ENCODE measurements around the gene NEMF. TPM values are rescaled to one million over a fixed set of nuclear protein-coding genes. Genes with fewer than 3 reads are reported as not detected.
"Not testable (repeated sequence)": the region's sequence is repeated elsewhere in the genome, so short reads cannot be mapped to it uniquely, and the experiment has no call there.

NEMF gene
- total RNA-seq, 1 donor from 2014 or later = 145 TPM

DNA sequence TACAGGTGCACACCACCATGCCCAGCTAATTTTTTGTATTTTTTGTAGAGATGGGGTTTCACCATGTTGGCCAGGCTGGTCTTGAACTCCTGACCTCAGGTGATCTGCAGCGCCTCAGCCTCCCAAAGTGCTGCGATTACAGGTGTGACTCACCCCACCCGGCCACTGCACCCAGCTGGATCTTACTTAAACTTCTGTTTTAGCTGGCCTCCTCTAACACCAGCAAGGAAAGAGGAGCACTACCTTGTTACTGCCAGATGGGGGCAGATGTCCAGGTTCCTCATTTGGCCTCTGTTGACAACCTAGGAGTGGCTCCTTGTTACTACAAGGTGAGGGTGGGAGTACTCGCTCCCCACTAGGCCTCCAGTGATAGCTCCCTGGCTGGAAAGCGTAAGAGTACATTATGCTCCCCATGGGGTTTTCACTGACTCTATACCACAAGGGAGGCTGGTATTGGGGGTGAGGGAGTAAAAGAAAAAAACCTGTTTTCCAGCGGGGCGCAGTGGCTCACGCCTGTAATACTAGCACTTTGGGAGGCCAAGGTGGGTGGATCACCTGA, 27.1 kb upstream of the NEMF start:
- no peak for DNase-seq

DNA sequence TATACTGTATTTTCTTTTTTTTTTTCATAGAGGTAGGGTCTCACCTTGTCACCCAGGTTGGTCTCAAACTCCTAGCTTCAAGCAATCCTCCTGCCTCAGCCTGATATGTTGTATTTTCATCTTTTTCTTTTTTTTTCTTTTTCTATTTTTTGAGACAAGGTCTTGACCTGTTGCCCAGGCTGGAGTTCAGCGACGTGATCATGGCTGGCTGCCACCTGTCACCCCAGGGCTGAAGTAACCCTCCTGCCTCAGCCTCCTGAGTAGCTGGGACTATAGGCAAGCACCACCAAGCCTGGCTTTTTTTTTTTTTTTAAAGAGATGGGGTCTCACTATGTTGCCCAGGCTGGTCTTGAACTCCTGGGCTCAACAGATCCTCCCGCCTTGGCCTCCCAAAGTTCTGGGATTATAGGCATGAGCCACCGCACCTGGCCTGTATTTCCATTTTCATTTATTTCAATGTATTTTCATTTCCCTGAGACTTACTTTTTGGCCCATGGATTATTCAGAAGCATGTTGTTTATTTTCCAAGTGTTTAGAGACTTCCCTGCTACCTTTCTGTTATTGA, 24.1 kb upstream of the NEMF start:
- no peak for DNase-seq

DNA sequence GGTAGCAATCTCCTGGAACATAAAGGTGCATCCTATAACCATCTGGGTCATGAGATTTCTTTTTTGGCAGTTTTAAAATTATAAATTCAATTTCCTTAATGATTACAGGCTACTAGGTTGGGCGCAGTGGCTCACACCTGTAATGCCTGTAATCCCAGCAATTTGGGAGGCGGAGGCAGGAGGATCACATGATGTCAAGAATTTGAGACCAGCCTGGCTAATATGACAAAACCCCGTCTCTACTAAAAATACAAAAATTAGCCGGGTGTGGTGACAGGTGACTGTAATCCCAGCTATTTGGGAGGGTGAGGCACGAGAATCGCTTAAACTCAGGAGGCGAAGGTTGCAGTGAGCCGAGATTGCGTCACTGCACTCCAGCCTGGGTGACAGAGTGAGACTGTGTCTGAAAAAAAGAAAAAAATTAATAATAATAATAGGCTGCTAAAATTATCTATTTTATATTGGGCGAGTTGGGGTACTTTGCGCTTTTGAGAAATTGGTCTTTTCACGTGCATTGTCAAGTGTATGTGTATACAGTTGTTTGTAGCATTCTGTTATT, 23.1 kb upstream of the NEMF start:
- no peak for DNase-seq

DNA sequence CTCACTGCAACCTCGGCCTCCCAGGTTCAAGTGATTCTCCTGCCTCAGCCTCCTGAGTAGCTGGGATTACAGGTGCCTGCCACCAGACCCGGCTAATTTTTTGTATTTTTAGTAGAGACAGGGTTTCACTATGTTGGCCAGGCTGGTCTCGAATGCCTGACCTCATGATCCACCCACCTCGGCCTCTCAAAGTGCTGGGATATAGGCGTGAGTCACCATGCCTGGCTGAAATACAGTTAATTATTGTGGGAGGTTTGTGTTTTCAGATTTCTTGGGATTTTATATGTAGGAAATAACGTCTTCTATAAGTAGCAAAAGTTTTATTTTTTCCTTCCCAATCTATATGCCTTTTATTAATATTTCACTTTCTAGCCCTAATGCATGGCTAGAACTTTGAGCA, 21.0 kb upstream of the NEMF start:
- not testable (repeated sequence) for DNase-seq

DNA sequence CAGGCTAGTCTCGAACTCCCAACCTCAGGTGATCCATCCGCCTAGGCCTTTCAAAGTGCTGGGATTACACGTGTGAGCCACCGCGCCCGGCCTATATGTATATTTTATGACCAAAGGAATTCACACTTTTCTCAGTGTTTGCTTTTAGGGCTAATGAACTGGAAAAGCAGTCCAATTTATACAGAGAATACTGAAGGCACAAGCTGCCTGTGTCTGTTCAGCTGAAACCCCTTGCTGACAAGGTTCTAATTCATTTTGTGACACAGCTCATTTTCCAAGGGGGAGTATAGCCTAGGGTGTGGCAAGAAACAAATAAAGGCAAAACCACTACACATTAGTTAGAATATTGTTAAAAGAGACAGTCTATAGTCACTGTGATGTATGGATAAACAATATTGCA, 18.3 kb upstream of the NEMF start:
- no peak for DNase-seq

DNA sequence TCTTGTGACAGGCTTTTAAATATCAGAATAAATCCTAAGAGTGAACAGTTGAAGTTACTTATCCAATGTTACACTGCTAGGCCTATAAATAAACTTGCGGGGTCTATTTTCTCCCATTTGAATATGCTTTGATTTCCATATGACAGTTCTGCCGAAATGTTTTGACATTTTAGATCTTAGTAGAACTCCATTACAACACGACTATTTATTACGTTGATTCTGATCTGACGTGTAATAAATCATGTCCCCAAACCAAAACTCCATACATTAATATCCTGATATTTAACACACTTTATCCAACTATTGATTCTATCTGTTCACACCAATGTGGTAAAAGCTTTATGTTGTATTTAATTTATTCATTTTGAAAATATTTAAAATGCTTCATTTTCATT, 16.1 kb upstream of the NEMF start:
- no peak for DNase-seq

DNA sequence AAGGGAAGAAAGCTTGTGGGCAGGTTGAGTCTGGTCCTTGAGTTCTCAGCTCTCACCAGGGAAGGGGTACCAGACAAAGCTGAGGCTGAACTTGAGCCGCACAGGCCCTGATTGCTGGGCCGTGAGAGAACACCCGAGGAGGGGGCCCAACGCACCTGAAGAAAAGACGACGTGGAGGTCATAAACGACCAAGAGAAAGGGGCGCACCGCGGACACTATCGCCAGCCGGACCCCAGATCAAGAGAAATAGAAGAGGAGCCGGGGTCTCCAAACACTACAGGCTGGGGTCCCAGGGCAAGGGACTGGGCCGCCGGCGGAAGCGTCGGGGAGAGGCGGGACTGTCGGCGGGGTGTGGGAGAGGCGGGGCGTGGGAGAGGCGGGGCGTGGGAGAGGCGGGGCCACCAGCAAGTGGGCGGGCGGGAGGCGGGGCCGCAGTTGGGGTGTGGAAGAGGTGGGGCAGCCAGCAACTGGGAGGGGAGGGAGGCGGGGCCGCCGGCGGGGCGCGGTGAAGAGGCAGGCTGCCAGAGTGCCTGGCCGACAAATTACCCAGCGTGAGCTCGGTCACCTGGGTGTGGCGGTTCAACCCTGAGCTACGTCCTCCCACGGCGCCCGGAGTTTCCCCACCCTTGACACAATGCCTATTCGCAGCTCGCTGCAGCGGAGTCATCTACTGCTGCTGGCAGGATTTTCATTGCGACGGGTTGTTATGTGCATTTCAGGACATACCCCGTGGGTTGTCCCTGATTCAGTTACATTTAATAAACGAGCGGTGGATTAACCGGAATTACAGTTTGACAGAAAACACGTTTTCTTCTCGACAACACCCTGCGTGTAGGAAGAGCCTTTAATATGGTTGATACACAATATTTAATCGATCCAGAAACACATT, 15.5 kb upstream of the NEMF start:
- peak; percentile 92 for DNase-seq

DNA sequence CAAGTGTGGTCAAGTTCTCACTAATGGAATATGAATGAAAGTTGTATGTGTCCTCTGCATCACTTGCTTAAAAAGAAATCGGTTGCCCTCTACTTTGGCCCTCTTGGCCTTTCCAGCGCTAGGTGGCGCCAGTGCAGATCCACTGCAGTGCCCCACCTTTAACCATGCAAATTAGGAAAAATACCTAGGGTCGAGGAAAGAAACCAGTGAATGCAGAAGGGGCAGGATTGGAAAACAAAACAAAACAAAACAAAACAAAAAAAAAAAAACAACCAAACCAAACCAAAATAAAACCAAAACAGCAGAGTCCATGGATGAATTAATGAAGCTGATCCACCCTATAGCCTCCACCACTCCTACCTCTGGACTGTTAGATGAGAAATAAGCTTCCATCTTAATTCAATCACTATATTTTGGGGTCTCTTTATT, 12.9 kb upstream of the NEMF start:
- peak; percentile 7 for DNase-seq

DNA sequence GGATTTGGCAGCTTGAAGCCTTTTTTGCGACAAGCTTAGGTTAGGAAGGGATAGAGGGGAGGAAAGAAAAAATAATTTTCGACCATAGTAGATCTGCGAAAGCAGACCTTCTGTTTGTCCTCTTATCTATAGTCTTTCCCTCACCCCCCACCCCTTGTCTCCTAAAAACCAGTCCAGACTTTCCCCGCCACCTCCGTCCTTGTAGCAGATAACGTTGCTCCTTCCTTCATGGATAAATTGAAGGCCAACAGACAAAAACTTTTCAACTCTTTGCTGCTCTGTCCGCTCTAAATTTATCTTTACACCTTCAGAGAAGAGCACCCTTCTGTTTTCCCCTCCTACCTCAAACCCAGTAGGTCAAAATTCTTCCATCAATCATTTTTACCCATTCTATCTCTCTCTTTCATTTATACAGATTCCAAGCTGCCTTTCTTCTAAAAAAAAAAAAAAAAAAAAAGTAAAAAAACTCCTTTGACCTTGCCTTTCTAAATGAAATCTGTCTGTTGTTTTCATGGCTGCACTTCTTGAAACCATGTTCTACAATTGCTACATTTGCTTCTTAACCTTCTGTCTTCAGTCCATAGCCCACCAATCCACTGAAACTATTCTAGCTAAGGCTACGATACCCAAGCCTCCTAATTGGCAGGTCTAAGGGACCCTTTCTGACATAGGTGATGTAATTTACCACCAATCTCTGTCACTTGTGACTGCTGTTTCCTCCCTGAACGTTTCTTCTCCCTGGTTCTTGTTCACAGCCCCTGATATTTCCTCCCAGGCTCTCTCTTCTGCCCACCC, 11.1 kb upstream of the NEMF start:
- DNase-seq = no peak

DNA sequence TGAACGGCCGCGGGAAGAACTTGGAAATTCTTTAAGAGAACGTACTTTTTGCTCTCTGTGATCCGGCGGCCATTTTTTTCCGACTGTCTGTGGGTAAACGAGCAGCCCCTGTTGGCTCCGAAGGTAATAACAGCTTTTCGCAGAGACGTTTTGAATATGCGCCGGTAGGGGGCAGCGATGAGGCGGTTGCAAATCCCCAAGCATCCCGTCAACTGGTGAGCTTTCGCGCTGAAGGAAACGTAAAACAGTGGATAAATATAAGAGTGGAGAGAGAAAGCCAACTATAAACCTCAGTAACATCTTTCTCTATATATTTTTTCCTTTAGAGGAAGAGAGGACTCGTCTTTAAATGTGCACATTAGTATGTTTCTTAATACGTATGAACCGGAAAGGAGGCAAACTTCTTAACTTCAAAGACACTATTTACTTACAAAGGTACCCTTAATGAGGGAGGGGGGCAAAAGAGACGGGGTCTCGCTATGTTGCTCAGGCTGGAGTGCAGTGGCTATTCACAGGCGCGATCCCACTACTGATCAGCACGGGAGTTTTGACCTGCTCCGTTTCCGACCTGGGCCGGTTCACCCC, 9.6 kb upstream of the NEMF start:
- peak; percentile 72 for DNase-seq

DNA sequence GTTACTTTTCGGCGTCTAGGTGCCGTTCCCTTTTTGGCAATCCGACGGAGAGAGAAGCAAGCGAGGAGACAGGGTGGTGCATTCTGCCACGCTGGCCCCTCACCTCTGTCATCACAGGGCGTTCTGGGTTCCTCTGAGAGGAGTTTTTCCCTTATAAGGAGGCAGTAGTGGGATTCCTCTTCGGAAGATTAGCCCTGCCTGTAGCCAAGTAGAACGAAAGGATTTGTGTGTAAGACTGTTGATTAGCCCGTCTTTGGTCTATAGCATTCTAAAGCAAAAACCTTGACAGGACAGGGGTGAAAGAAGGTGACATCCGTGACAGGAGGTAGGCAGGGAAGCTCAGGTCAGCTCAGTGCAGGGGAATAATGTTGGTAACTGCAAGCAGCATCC, 9.1 kb upstream of the NEMF start:
- peak; percentile 54 for DNase-seq

DNA sequence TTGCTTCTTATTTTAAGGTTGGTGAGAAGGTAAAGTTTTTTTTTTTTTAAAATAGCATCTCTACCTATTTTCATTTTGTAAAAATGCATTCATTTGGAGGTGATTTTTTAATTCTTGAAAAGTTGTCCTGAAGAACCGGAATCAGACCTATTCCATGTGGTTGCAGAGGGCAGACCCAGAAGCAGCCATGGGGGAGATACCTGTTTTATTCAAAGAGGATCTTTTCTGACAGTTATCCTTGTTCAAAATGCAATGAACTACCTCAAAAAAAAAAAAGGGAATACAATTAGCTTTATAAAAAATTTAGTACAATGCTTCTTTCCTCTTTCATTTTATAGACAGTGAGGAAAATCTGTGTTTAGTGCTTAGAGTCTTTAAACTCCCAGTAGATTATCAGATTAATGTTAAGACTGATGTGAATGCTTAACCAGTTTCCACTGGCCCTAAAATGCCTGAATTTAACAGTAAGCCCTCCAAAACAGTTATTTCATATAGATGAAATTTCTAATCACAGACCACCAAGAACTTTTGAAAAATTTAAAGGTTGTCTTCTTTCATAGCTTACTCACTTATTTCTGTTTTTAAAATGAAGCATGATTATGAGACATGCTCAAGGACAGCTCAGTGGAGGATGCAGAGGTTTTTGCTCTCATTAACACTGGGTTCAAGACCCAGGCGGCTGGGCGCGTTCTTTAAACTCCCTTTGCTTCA, 8.6 kb upstream of the NEMF start:
- DNase-seq = no peak

DNA sequence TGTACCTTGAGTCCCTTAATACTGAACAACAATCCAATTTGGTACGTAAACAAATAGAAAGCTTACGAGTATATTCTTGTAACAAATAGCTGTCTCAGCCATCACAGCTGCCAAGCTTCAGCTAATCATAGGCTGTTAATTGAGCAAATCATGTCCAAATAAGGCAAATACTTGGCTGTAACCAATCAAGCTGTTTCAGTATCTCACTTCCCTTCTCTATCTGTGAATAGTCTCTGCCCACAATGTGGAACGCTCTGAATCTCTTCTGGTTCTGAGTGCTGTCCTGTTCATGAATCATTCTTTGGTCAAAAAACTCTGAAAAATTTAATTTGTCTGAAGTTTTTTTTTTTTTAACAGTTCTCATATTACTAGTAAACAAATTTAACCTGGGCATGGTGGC, 5.8 kb upstream of the NEMF start:
- DNase-seq = no peak

DNA sequence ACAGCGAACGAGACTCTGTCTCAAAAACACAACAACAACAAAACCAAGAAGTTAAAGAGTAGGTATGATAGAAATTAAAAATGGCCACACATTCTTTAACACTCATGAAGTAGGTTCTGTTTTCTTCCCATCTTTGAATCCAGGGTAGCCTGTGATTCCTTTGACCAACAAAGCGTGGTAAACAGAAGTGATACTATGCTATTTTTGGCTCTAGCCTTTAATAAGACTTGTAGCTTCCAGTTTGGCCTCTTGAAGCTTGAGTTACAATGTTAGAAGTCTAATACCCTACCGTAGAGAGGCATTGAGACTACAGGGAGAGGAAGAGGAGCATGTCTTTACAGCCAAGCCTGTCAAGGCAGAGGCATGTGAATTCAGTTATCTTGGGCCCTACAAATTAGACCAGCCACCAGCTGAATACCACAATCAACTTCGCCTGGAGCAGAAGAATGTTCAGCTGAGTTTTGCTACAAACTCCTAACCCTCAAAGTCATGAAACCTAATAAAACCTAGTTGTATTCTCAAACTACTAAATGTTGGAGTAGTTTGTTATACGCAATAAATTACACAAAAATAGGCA, 4.9 kb upstream of the NEMF start:
- no peak for DNase-seq

DNA sequence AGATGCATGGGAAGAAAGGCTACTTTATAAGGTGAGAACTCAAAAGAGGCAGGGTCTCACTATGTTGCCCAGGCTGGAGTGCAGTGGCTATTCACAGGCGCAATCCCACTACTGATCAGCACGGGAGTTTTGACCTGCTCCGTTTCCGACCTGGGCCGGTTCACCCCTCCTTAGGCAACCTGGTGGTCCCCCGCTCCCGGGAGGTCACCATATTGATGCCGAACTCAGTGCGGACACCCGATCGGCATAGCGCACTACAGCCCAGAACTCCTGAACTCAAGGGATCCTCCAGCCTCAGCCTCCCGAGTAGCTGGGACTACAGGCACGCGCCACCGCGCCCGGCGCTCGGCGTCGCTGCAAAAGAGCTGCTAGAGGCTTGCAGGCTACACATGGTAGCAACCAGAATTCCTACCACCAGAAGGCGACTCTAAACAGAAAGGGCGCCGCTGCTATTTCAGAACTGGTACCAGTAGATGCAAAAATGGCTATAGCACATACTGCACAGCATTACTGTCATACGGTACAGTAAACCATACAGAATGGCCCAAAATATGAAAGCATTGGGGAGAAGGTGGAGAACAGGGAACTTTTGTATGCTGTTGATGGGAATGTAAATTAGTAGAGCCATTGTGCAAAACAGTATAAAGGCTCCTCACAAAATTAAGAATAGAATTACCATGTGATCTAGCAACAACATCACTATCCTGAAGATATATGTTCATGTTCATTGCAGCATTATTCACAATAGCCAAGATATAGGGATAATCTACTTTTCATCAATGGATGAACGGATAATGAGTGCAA, 1.2 kb upstream of the NEMF start:
- DNase-seq = peak; percentile 51

DNA sequence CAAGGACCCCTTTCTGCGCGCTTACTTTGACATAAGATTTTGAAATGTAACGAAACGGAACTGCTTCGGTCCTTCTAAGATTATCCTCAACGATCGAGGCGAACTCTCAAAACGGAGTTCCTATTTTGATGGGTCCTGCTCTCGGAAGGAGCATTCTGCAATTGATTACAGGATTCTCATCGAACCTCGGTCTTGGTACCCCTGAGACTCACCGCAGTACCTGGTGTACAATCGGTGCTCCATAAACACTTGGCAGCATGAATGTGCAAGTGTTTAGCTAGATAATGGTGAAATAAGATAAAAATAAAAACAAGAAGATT, 530 bp upstream of the NEMF start:
- no peak for DNase-seq

DNA sequence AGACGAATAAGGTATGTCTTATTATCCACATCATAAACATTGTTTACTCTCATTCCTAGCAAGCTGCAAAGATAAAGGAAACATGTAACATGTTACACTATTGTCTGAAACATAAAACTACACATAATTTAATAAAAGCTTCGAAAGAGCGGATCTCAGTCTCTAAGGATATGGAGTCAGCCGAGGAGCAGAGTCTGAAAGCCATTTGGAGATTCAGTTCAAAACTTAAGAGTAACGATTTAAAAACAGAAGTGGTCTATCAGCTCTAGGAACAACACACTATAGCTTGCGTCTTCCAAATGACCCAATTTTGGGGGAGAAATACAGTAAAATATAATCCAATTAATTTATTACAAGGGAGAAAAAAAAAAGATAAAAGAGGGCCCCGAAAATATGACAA, 775 bp downstream of the NEMF start:
- DNase-seq = no peak

DNA sequence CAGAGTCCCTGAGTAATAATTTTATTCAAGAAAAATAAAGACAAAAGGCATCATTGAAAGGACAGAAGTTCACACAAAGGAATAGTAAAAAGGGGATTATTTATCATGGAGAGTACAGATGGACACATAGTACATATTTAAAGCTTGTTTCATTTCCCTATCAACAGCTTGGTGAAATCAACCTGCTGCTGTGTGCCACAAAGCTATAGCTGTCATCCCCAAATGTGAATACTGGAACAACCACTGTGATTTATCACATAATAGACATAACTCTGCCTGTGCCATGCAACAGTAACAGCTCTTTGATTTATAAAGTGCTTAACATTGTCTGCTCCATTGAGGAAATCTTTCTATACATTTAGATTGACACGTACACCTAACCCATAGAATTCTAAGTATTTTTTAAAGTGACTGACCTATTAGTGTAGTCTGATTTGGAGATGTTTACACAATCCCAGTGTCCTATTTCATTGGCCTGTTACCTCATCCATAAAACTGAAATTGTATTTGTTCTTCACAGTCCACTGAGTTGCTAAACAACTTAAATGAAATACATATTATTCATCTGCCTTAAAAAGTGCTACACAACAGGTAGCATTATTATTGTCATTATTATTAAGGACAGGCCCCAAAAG, 3.3 kb downstream of the NEMF start:
- no peak for DNase-seq

DNA sequence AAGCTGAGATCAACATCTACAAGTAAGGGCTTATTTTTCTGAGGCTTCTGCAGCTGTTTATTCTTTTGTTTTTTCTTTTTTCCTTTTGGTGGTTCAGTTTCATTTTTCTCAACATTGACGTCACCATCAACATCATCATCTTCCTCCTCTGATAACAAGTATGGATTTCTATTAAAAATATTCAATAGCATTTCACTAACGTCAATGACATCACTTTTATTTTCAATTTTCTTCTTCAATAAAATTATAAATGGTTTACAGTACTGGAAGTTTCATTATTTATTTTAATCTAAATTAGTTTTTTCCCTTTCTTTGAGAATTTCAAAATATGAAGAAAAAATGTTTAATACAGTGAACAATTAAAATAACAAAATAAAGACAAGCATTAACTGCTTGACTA, 23.9 kb downstream of the NEMF start:
- DNase-seq = no peak

DNA sequence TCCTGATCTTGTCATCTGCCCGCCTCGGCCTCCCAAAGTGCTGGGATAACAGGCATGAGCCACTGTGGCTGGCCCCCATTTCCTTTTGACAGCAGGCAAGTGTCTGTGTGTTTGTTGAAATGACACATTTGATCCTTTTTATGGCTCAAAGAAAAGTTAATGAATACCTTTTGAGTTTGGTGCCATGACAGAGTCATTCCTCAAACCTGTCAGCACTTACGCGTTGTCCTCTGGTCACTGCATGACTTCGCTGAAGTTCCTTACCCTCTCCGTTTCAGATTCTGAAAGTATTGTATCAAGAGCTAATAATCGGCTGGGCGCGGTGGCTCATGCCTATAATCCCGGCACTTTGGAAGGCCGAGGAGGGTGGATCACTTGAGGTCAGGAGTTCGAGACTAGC, 32.4 kb downstream of the NEMF start:
- no peak for DNase-seq

Measured in occipital lobe (tissue), 2 donors.